CD4-positive, alpha-beta memory T cell (primary cell): ENCODE data around the gene SKAP1. TPM values are rescaled to one million over a fixed set of nuclear protein-coding genes. Genes with fewer than 3 reads are reported as not detected.
A peak's percentile ranks its signal among the peaks of the same experiment; 100 is the strongest.
"Not testable (repeated sequence)": the region's sequence is repeated elsewhere in the genome, so short reads cannot be mapped to it uniquely, and the experiment has no call there.

ENCODE experiments used
- CTCF ChIA-PET: fragments of 350-600 bp; sonication (Branson Sonifier 250); formaldehyde crosslinking; loops from one replicate; lab custom pipeline; 2021; ENCODE audit warnings: inconsistent platforms; ENCODE audit not compliant: partially characterized antibody; lab: Charles Lee
- POLR2A ChIA-PET: fragments of 350-600 bp; sonication (Branson Sonifier 250); formaldehyde crosslinking; loops from one replicate; lab custom pipeline; 2021; ENCODE audit not compliant: partially characterized antibody; lab: Charles Lee
- DNase-seq, 5 donors: peaks; one replicate each; pipeline versions ENCODE4 v3.0.0 to v3.0.0-alpha.2; 2020 to 2022; ENCODE audit warnings: mixed read lengths in 1 of 5
- H3K27ac ChIP-seq: one replicate; pipeline ENCODE4 v1.7.0; 2013; ENCODE audit warnings: low read depth, low read length
- H3K27me3 ChIP-seq: 2 replicates; pipeline ENCODE4 v1.7.0; 2013; ENCODE audit warnings: mild to moderate bottlenecking, low read length, moderate library complexity; ENCODE audit not compliant: insufficient read depth
- H3K36me3 ChIP-seq: 2 replicates; pipeline ENCODE4 v1.7.0; 2013; ENCODE audit warnings: mild to moderate bottlenecking, low read length, moderate library complexity; ENCODE audit not compliant: insufficient read depth
- H3K4me1 ChIP-seq: 2 replicates; pipeline ENCODE4 v1.7.0; 2013; ENCODE audit warnings: mild to moderate bottlenecking, low read length, moderate library complexity; ENCODE audit not compliant: insufficient read depth
- H3K4me3 ChIP-seq, 2 donors: one replicate each; pipeline ENCODE4 v1.7.0; 2013; ENCODE audit warnings: low read length in 2 of 2, mild to moderate bottlenecking in 1 of 2
- H3K9me3 ChIP-seq, 2 donors: one replicate each; pipeline ENCODE4 v1.7.0; 2013; ENCODE audit warnings: low read length in 2 of 2, control low read depth in 1 of 2; ENCODE audit not compliant: control insufficient read depth in 1 of 2
- H3K27ac Mint-ChIP-seq, 7 donors: one replicate each; pipeline ENCODE4 v1.8.0; 2020 to 2021; ENCODE audit warnings: mixed read lengths in 7 of 7, mild to moderate bottlenecking in 6 of 7, inconsistent platforms in 3 of 7, moderate library complexity in 3 of 7
- H3K27me3 Mint-ChIP-seq, 2 donors: one replicate each; pipeline ENCODE4 v1.8.0; 2020 to 2021; ENCODE audit warnings: mixed read lengths in 2 of 2
- H3K36me3 Mint-ChIP-seq, 2 donors: one replicate each; pipeline ENCODE4 v1.8.0; 2020 to 2021; ENCODE audit warnings: mixed read lengths in 2 of 2, inconsistent platforms in 1 of 2, mild to moderate bottlenecking in 1 of 2
- H3K4me1 Mint-ChIP-seq, 4 donors: one replicate each; pipeline ENCODE4 v1.8.0; 2020 to 2021; ENCODE audit warnings: mixed read lengths in 4 of 4, mild to moderate bottlenecking in 1 of 4
- H3K4me3 Mint-ChIP-seq, 8 donors: one replicate each; pipeline ENCODE4 v1.8.0; 2020 to 2021; ENCODE audit warnings: mixed read lengths in 8 of 8, mild to moderate bottlenecking in 7 of 8, moderate library complexity in 6 of 8, inconsistent platforms in 3 of 8
- H3K9me3 Mint-ChIP-seq, 8 donors: one replicate each; pipeline ENCODE4 v1.8.0; 2020 to 2021; ENCODE audit warnings: mixed read lengths in 8 of 8, mild to moderate bottlenecking in 5 of 8, inconsistent platforms in 3 of 8, moderate library complexity in 1 of 8
- intact Hi-C: fragments of 100-400 bp; cut with micrococcal nuclease; formaldehyde crosslinking; loops from one replicate; pipeline ENCODE4 v1.15.1; 2023
- polyA plus RNA-seq, 2 donors: library from polyadenylated mRNA; unstranded; fragments of 300-500 nt; fragmentation: Illumina TruSeq; gene quantifications; one replicate each; pipeline ENCODE4 v1.2.3, GENCODE V29; 2021
- total RNA-seq, 2 experiments: library from RNA; stranded (reverse); gene quantifications; one replicate each; pipeline ENCODE4 v1.2.3, GENCODE V29; 2021

The SKAP1 gene
- total and polyA plus RNA-seq, 4 experiments from 2014 or later = 83.4 to 336 (median 165) TPM

DNA sequence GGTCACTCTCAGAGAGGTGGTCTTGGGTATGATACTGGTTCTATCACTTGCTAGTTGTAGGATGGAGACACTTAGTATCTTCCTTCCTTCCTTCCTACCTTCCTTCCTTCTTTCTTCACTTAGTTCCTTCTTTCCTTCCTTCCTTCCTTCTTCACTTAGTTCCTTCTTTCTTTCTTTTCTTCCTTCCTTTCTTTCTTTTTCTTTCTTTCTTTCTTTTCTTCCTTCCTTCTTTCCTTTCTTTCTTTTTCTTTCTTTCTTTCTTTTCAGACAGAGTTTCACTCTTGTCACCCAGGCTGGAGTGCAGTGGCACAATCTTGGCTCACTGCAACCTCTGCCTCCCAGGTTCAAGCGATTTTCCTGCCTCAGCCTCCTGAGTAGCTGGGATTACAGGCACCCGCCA lies 92.1 kb downstream of the SKAP1 start:
- POLR2A ChIA-PET = not testable (repeated sequence)
- CTCF ChIA-PET = interaction anchor here (1.0 to 3.4 kb wide), 3 partner anchors 12 to 41 kb away, joined by 3 to 24 read pairs (median 3); no protein-coding TSS in a partner anchor

DNA sequence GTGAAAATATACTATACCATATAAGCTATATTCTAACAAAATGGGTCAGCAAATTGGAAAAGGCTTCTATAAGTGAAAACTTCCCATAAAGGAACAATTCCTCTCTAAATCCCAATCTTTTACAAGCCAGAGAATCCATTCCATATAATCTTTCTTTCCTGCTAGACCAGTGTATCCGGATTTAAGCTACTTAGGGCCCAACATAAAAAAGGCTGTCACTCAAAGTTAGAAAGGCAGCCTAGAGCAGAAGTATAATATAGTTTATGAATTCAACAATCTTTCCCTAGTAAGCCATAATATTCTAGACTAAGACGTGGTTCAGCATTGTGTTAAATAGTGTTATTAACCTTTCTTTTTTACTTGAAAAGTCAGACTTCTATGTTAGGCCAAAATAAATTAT lies 93.0 kb downstream of the SKAP1 start:
- DNase-seq = no peak
- Histone ChIP-seq H3K36me3 (peaks cover 4% of the 10 kb centered on the region), H3K9me3 (no peaks in the 10 kb centered on the region), H3K4me3 (no peak overlapping the region), H3K27ac (no peak overlapping the region), H3K27me3 (no peaks in the 10 kb centered on the region), H3K4me1 (no peaks in the 10 kb centered on the region)
- Mint-ChIP-seq H3K4me1 (peaks cover 2 to 11% (median 6%) of the 10 kb centered on the region in 4 donors), H3K27me3 (no peaks in the 10 kb centered on the region), H3K9me3 (no peaks in the 10 kb centered on the region), H3K4me3 (no peak overlapping the region), H3K36me3 (peaks cover 6 to 26% of the 10 kb centered on the region in 2 donors), H3K27ac (peak overlapping the region in 1 of 7 donors; percentile 47)
- CTCF ChIA-PET = interaction anchor here (0.6 to 4.4 kb wide), 17 partner anchors 9 to 276 kb away, joined by 3 to 41 read pairs (median 4); partner anchors contain the start of gene HOXB5
- POLR2A ChIA-PET = interaction anchor here (0.6 kb wide), 1 partner anchor 232 kb away, joined by 3 read pairs; no protein-coding TSS in a partner anchor
- intact Hi-C loops = loop anchor here (1.0 kb wide), 4 partner anchors 120 to 312 kb away; partner anchors contain the start of gene HOXB5

More for the DNA sequence above, 92.1 kb downstream of the SKAP1 start:
- H3K9me3 ChIP-seq, H3K27me3 ChIP-seq, DNase-seq, intact Hi-C loops, H3K4me1 ChIP-seq, H3K36me3 ChIP-seq, H3K9me3 Mint-ChIP-seq, H3K4me3 ChIP-seq, H3K27me3 Mint-ChIP-seq, H3K4me3 Mint-ChIP-seq, H3K27ac ChIP-seq: not testable (repeated sequence)
- H3K4me1 Mint-ChIP-seq = peaks cover 7 to 16% (median 10%) of the 10 kb centered on the region in 4 donors
- H3K36me3 Mint-ChIP-seq = peaks cover 11 to 32% of the 10 kb centered on the region in 2 donors
- H3K27ac Mint-ChIP-seq = peak overlapping the region in 5 of 7 donors; percentile 10 to 73 (median 48)

DNA sequence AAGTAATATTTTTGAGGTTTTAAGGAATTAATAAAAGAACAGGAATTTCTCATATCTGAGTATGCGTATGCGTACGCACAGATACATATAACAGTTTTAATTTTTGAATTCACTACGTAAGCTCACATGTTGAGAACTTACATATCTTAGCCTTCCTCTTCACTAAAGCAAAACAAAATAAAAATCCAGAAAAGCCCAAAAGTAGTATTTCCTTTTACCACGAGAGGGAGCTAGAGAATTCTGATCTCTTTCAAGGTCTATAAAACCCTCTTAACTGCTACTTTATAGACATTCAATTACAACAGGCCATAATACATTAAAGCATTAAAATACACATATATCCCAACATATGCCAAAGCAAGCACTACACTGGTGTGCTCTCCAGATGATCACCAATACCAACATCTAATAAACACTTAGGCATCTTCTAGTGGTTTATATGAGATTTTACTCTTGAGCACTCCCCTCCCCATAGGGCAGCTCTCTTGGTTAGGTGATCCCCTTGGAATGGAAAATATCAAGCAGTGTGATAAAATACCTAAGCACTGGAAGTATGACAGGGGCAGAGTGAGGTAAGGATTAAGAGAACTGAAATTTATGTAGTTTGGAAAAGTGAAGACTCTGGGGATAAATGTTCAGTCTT lies 94.0 kb downstream of the SKAP1 start:
- Mint-ChIP-seq H3K9me3 (no peaks in the 10 kb centered on the region), H3K36me3 (peaks cover 7 to 24% of the 10 kb centered on the region in 2 donors), H3K4me1 (peaks cover 0 to 11% (median 4%) of the 10 kb centered on the region in 4 donors), H3K4me3 (no peak overlapping the region), H3K27ac (peak overlapping the region in 2 of 7 donors; percentile 63 to 65), H3K27me3 (no peaks in the 10 kb centered on the region)
- no peaks in the 10 kb centered on the region for H3K27me3 ChIP-seq
- no peak overlapping the region for H3K4me3 ChIP-seq
- ChIA-PET CTCF (interaction anchor here (0.6 to 4.4 kb wide), 31 partner anchors 9 to 277 kb away, joined by 3 to 41 read pairs (median 4); partner anchors contain the start of gene HOXB5), POLR2A (interaction anchor here (0.7 to 1.4 kb wide), 4 partner anchors 92 to 257 kb away, joined by 3 to 5 read pairs (median 4); partner anchors contain the start of gene HOXB5)
- H3K36me3 ChIP-seq = peaks cover 4% of the 10 kb centered on the region
- peak in 4 of 5 donors; percentile 61 to 70 (median 66) for DNase-seq
- H3K27ac ChIP-seq = no peak overlapping the region
- H3K9me3 ChIP-seq = no peaks in the 10 kb centered on the region
- intact Hi-C loops = loop anchor here (1.0 kb wide), 4 partner anchors 121 to 311 kb away; partner anchors contain the start of gene HOXB5
- H3K4me1 ChIP-seq = no peaks in the 10 kb centered on the region

DNA sequence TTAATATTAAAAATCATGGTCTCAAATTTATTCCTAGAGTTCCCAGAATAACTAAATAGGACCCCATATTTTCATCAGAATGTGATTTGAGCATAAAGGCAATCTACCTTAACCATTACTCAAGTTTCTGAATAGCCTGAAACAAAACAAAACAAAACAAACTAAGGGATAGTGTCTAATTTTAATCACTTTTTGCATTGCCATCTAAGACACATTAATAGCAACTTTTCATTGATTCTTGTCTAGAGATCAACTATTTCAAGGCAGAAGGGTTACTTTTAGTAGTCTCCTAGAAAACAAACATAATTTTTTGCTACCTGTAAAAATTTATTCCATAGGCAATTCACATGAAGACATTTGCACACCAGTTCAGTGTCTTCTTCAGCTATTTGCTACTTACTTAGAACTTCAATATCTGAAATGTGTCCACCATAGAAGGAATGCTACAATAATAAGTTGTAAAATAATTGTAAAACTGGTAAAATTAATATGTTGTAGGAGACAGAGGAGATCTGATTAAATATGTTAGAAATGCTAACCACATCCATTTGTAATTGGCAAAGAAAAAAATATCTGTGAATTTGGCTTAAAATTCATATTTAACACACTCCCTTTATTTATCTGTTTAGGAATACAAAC lies 94.7 kb downstream of the SKAP1 start:
- Histone ChIP-seq H3K27ac (no peak overlapping the region), H3K9me3 (no peaks in the 10 kb centered on the region), H3K36me3 (peaks cover 4% of the 10 kb centered on the region), H3K4me1 (no peaks in the 10 kb centered on the region), H3K4me3 (no peak overlapping the region), H3K27me3 (no peaks in the 10 kb centered on the region)
- peaks cover 0 to 11% (median 7%) of the 10 kb centered on the region in 4 donors for H3K4me1 Mint-ChIP-seq
- POLR2A ChIA-PET = interaction anchor here (0.7 to 1.4 kb wide), 4 partner anchors 93 to 258 kb away, joined by 3 to 5 read pairs (median 4); partner anchors contain the start of gene HOXB5
- peaks cover 15 to 29% of the 10 kb centered on the region in 2 donors for H3K36me3 Mint-ChIP-seq
- no peak overlapping the region for H3K4me3 Mint-ChIP-seq
- no peak overlapping the region for H3K27ac Mint-ChIP-seq
- no peaks in the 10 kb centered on the region for H3K27me3 Mint-ChIP-seq
- CTCF ChIA-PET = interaction anchor here (0.6 to 4.4 kb wide), 27 partner anchors 9 to 258 kb away, joined by 3 to 41 read pairs (median 4); partner anchors contain the start of gene HOXB5
- no peak for DNase-seq
- no peaks in the 10 kb centered on the region for H3K9me3 Mint-ChIP-seq
- intact Hi-C loops = no loop called here

DNA sequence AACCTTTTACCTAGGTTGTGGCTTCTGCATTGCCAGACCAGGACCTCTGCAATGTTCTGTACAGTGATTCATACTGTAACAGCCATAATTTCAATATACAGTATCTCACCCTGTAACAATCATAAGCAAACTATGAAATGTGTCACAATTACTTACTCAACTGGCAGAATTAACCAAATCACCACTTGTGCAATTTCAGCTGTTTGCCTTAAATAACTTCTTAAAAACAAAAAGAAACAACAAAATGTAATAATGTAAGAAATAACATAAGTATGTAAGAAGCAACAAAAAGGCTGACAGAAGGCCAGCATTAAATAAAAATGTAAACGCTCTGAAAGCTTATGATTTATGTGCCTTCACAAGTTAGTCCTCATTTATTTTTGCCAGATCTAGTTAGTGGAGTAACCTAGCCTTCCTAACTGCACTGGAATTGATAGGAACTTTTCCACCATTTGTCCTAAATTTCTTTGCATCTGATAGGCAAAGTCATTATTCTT lies 96.9 kb downstream of the SKAP1 start:
- H3K27ac ChIP-seq = no peak overlapping the region
- H3K4me3 Mint-ChIP-seq = no peak overlapping the region
- peaks cover 9% of the 10 kb centered on the region for H3K4me1 ChIP-seq
- H3K4me1 Mint-ChIP-seq = peaks cover 7 to 26% (median 14%) of the 10 kb centered on the region in 4 donors
- ChIA-PET CTCF (interaction anchor here (0.6 to 4.4 kb wide), 9 partner anchors 13 to 263 kb away, joined by 3 to 25 read pairs (median 4); partner anchors contain the start of gene HOXB5), POLR2A (interaction anchor here (0.9 kb wide), 1 partner anchor 123 kb away, joined by 4 read pairs; no protein-coding TSS in a partner anchor)
- peaks cover 3% of the 10 kb centered on the region for H3K36me3 ChIP-seq
- H3K27ac Mint-ChIP-seq = no peak overlapping the region
- peaks cover 18 to 21% of the 10 kb centered on the region in 2 donors for H3K36me3 Mint-ChIP-seq
- H3K27me3 Mint-ChIP-seq = no peaks in the 10 kb centered on the region
- H3K9me3 Mint-ChIP-seq = no peaks in the 10 kb centered on the region
- no peaks in the 10 kb centered on the region for H3K9me3 ChIP-seq
- intact Hi-C loops = no loop called here
- H3K27me3 ChIP-seq = no peaks in the 10 kb centered on the region
- no peak overlapping the region for H3K4me3 ChIP-seq
- no peak for DNase-seq

DNA sequence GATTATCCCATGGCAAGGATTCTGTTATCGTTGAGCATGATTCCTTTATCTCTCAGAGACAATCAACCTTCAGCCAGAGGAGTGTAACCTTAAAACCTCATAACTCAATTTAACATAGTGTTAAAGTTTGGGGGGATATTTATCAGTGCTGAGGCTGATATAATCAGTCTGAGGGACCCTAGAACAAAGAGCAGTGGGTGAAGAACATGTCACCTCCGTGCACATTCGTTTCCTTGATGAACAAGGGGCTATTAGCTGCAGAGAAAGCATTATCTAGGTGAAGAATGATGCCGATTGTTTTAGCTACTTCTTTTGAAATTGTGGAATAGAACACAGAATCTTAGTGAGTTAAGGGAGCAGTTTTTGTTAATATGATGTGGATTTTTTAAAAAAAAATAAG lies 99.1 kb downstream of the SKAP1 start:
- CTCF ChIA-PET = interaction anchor here (0.7 to 1.2 kb wide), 5 partner anchors 21 to 288 kb away, joined by 3 to 7 read pairs (median 4); no protein-coding TSS in a partner anchor
- H3K27me3 ChIP-seq = no peaks in the 10 kb centered on the region
- H3K27ac ChIP-seq = no peak overlapping the region
- H3K9me3 Mint-ChIP-seq = no peaks in the 10 kb centered on the region
- no peak for DNase-seq
- peaks cover 19 to 21% of the 10 kb centered on the region in 2 donors for H3K36me3 Mint-ChIP-seq
- peaks cover 7 to 20% (median 13%) of the 10 kb centered on the region in 4 donors for H3K4me1 Mint-ChIP-seq
- H3K36me3 ChIP-seq = peaks cover 3% of the 10 kb centered on the region
- peaks cover 9% of the 10 kb centered on the region for H3K4me1 ChIP-seq
- intact Hi-C loops = no loop called here
- no peak overlapping the region for H3K4me3 Mint-ChIP-seq
- no peak overlapping the region for H3K4me3 ChIP-seq
- H3K27ac Mint-ChIP-seq = peak overlapping the region in 1 of 7 donors; percentile 69
- H3K27me3 Mint-ChIP-seq = no peaks in the 10 kb centered on the region
- no peaks in the 10 kb centered on the region for H3K9me3 ChIP-seq
- POLR2A ChIA-PET = no interaction called here
